ENCODE data around the gene TMEM63A. TPM values are rescaled to one million over a fixed set of nuclear protein-coding genes. Genes with fewer than 3 reads are reported as not detected.
A peak's percentile ranks its signal among the peaks of the same experiment; 100 is the strongest.
"Not testable (repeated sequence)": the region's sequence is repeated elsewhere in the genome, so short reads cannot be mapped to it uniquely, and the experiment has no call there.

Gene TMEM63A
- total and polyA plus RNA-seq, 2 donors (not counting 3 experiments of a cell fraction or from before 2014, with no cell fraction given) = 28.7 to 41.4 TPM

DNA sequence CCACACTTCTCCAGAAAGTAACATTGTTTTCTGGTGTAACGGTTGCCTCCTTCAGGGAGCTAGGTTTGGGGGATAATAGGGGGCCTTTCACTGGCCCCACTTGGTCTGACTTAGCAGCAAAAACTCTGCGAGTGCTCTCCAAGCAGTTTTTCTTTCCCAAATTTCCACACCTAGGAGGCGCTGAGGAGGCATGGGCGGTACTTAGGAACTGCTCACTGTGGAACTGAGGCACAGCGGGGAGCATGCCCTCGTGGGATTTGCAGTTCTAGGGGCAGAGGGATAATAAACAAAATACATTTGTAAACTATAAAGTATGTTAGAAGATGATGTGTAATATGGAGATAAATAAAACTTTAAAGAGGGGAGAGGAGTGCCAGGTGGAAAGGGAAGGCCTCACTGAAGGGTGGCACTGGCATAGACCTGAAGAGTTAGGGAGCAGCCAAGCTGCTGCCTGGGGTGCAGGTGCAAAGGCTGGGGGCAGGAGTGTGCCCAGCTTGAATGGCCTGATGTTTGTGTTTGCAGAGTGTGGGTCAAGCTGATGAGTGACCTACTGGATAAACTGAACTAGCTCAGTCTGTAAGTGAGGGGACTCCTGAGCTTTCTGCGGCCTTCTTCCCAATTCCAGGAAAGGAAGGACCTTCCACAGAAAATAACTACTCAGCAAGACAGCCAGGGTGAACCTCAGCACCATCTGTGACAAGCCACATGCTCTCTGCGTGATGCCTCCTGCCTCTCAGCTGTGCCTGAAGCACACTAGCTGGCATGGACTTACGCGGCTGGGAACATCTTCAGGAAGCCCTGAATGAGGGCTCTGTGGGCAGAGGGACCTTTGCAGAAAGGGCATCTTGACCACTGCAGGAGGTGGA is 70.3 kb downstream of the TMEM63A start:
- Histone ChIP-seq H3K27me3 (ENCODE audit: control insufficient read depth in 2 of 2, insufficient read depth in 2 of 2, low read length in 2 of 2) (no peaks in the 10 kb centered on the region), H3K9ac (replicated peaks; ENCODE audit: extremely low read depth, insufficient read depth, low read length) (no peak overlapping the region), H3K79me2 (ENCODE audit: control insufficient read depth, insufficient read depth, low read length) (no peaks in the 10 kb centered on the region), H3K27ac (ENCODE audit: insufficient read depth, low read depth, low read length) (no peak overlapping the region), H4K20me1 (replicated peaks; ENCODE audit: control insufficient read depth, extremely low read depth, insufficient read depth, low read length) (no peaks in the 10 kb centered on the region), H2AFZ (ENCODE audit: low read depth, low read length) (no peak overlapping the region), H3K4me2 (ENCODE audit: insufficient read depth, low read length) (no peak overlapping the region), H3K9me3 (replicated peaks; ENCODE audit: control insufficient read depth, insufficient read depth, low read length) (no peaks in the 10 kb centered on the region), H3K36me3 (ENCODE audit: control insufficient read depth in 2 of 2, extremely low read depth in 1 of 2, insufficient read depth in 2 of 2, low read length in 2 of 2) (no peaks in the 10 kb centered on the region), H3K4me3 (replicated peaks in 1 of 3; ENCODE audit: insufficient read depth in 1 of 3, low read depth in 1 of 3, low read length in 3 of 3) (no peak overlapping the region), H3K9me1 (replicated peaks; ENCODE audit: control insufficient read depth, extremely low read depth, insufficient read depth, low read length) (no peaks in the 10 kb centered on the region), H3K4me1 (ENCODE audit: control insufficient read depth, extremely low read depth, insufficient read depth, low read length) (peaks cover 6% of the 10 kb centered on the region)
- FAIRE-seq = no peak
- ChIA-PET CTCF (interaction anchor here (0.7 to 3.8 kb wide), 4 partner anchors 10 to 337 kb away, joined by 4 to 21 read pairs (median 10); partner anchors contain the start of genes SRP9 and TMEM63A), POLR2A (no interaction called here)
- intact Hi-C loops (cut with micrococcal nuclease) (loop anchor here (2.0 kb wide), 1 partner anchor 71 kb away; the partner anchor contains the start of gene TMEM63A), dilution Hi-C loops (cut with MboI; ENCODE audit: extremely low pct_ligation_motif_present, low sequenced_read_pairs) (no loop called here)
- no peak for TF ChIP-seq MYC (IDR thresholded peaks at IDR 0.05; ENCODE audit: low read depth, low read length)
- TF ChIP-seq CTCF (IDR thresholded peaks at IDR 0.05; ENCODE audit: extremely low read depth in 1 of 2, insufficient read depth in 1 of 2, low read depth in 1 of 2, low read length in 2 of 2) = peak in 1 of 2 donors; percentile 10
- no peak for DNase-seq (ENCODE audit: low read depth, low spot score)
- BruUV-seq (replicated peaks) = no TSS peak

GRCh38 chr1:225810579-225811538 is 71.3 kb downstream of the TMEM63A start:
- H3K79me2 ChIP-seq (ENCODE audit: control insufficient read depth, insufficient read depth, low read length); H4K20me1 ChIP-seq (replicated peaks; ENCODE audit: control insufficient read depth, extremely low read depth, insufficient read depth, low read length); H3K27me3 ChIP-seq (ENCODE audit: control insufficient read depth in 2 of 2, insufficient read depth in 2 of 2, low read length in 2 of 2); H3K36me3 ChIP-seq (ENCODE audit: control insufficient read depth in 2 of 2, extremely low read depth in 1 of 2, insufficient read depth in 2 of 2, low read length in 2 of 2); BruUV-seq (replicated peaks); H3K27ac ChIP-seq (ENCODE audit: insufficient read depth, low read depth, low read length); H3K4me1 ChIP-seq (ENCODE audit: control insufficient read depth, extremely low read depth, insufficient read depth, low read length); dilution Hi-C loops (cut with MboI; ENCODE audit: extremely low pct_ligation_motif_present, low sequenced_read_pairs); H3K9me3 ChIP-seq (replicated peaks; ENCODE audit: control insufficient read depth, insufficient read depth, low read length); H3K9me1 ChIP-seq (replicated peaks; ENCODE audit: control insufficient read depth, extremely low read depth, insufficient read depth, low read length): not testable (repeated sequence)
- FAIRE-seq (peak; percentile 15), DNase-seq (ENCODE audit: low read depth, low spot score) (peak; percentile 42)
- peak overlapping the region; percentile 88 for H2AFZ ChIP-seq (ENCODE audit: low read depth, low read length)
- ChIA-PET POLR2A (interaction anchor here (0.6 kb wide), 1 partner anchor 31 kb away, joined by 13 read pairs; no protein-coding TSS in a partner anchor), CTCF (interaction anchor here (0.7 to 3.8 kb wide), 13 partner anchors 8 to 336 kb away, joined by 3 to 21 read pairs (median 5); partner anchors contain the start of genes SRP9 and TMEM63A)
- peak overlapping the region; percentile 20 for H3K9ac ChIP-seq (replicated peaks; ENCODE audit: extremely low read depth, insufficient read depth, low read length)
- H3K4me3 ChIP-seq (replicated peaks in 1 of 3; ENCODE audit: insufficient read depth in 1 of 3, low read depth in 1 of 3, low read length in 3 of 3) = peak overlapping the region in 2 of 3 experiments; percentile 43 to 70
- peak overlapping the region; percentile 73 for H3K4me2 ChIP-seq (ENCODE audit: insufficient read depth, low read length)
- intact Hi-C loops (cut with micrococcal nuclease) = loop anchor here (1.0 to 2.0 kb wide), 5 partner anchors 34 to 336 kb away; partner anchors contain the start of genes SRP9 and TMEM63A

Measured in endothelial cell of umbilical vein (primary cell).